CD14-positive monocyte (primary cell): ENCODE measurements around the gene LRRC58. TPM values are rescaled to one million over a fixed set of nuclear protein-coding genes. Genes with fewer than 3 reads are reported as not detected.

Experiments used
- DNase-seq, 3 donors: peaks; one replicate each; pipeline ENCODE4 v3.0.0-alpha.2; 2011 to 2022
- H2AFZ ChIP-seq: 2 replicates; pipeline ENCODE4 v1.6.0; 2012; ENCODE audit warnings: mild to moderate bottlenecking, low read depth, low read length, inconsistent platforms; ENCODE audit not compliant: insufficient read depth, poor library complexity, severe bottlenecking
- H3K27ac ChIP-seq, 2 donors: 1 replicate in 1 of 2; 2 replicates in 1 of 2; pipeline ENCODE4 v1.5.1; 2012 to 2013; ENCODE audit warnings: low read length in 2 of 2, control low read depth in 1 of 2, inconsistent platforms in 1 of 2, low read depth in 1 of 2, mild to moderate bottlenecking in 1 of 2
- H3K27me3 ChIP-seq, 2 donors: one replicate each; pipeline versions ENCODE4 v1.6.0 to v1.6.1; 2011 to 2013; ENCODE audit warnings: low read length in 2 of 2; ENCODE audit not compliant: control insufficient read depth in 2 of 2, insufficient read depth in 2 of 2
- H3K36me3 ChIP-seq, 2 donors: replicated peaks in 1 of 2; 1 replicate in 1 of 2; 2 replicates in 1 of 2; pipeline versions ENCODE4 v1.5.1 to v1.6.1; 2012 to 2013; ENCODE audit warnings: low read length in 2 of 2, control low read depth in 1 of 2, inconsistent platforms in 1 of 2, mild to moderate bottlenecking in 1 of 2; ENCODE audit not compliant: insufficient read depth in 2 of 2, control insufficient read depth in 1 of 2
- H3K4me1 ChIP-seq, 2 donors: 1 replicate in 1 of 2; 2 replicates in 1 of 2; pipeline versions ENCODE4 v1.5.1 to v1.6.1; 2012 to 2013; ENCODE audit warnings: low read length in 2 of 2, control low read depth in 1 of 2, inconsistent platforms in 1 of 2, mild to moderate bottlenecking in 1 of 2, moderate library complexity in 1 of 2; ENCODE audit not compliant: insufficient read depth in 2 of 2, control insufficient read depth in 1 of 2
- H3K4me2 ChIP-seq: replicated peaks from 2 replicates; pipeline ENCODE3; 2012; ENCODE audit warnings: low read length, moderate library complexity, mild to moderate bottlenecking; ENCODE audit not compliant: poor library complexity, severe bottlenecking; ENCODE audit errors: extremely low read depth
- H3K4me3 ChIP-seq, 3 experiments: fragments of 200-600 bp in 1 of 3; sonication (generic) in 1 of 3; replicated peaks in 1 of 3; 1 replicate in 2 of 3; 2 replicates in 1 of 3; pipeline ENCODE4 v1.5.1; 2011 to 2013; ENCODE audit warnings: low read length in 3 of 3, mild to moderate bottlenecking in 3 of 3, control low read depth in 2 of 3, low read depth in 2 of 3, inconsistent platforms in 1 of 3, moderate library complexity in 1 of 3
- H3K79me2 ChIP-seq: 2 replicates; pipeline ENCODE4 v1.6.0; 2012; ENCODE audit warnings: mild to moderate bottlenecking, control low read depth, inconsistent platforms, low read length, moderate library complexity; ENCODE audit not compliant: insufficient read depth
- H3K9ac ChIP-seq: 2 replicates; pipeline ENCODE4 v1.6.0; 2017; ENCODE audit warnings: low read length, mild to moderate bottlenecking; ENCODE audit not compliant: insufficient read depth, poor library complexity, severe bottlenecking
- H3K9me3 ChIP-seq, 2 donors: replicated peaks in 1 of 2; 1 replicate in 1 of 2; 2 replicates in 1 of 2; pipeline versions ENCODE4 v1.5.1 to v1.6.1; 2012 to 2013; ENCODE audit warnings: low read length in 2 of 2, control low read depth in 1 of 2; ENCODE audit not compliant: control insufficient read depth in 1 of 2, insufficient read depth in 1 of 2
- H4K20me1 ChIP-seq: 2 replicates; pipeline ENCODE4 v1.6.0; 2012; ENCODE audit warnings: mild to moderate bottlenecking, low read length, control low read depth, moderate library complexity; ENCODE audit not compliant: insufficient read depth
- H3K27ac Mint-ChIP-seq, 7 donors: one replicate each; pipeline ENCODE4 v1.8.0; 2020; ENCODE audit warnings: mild to moderate bottlenecking in 7 of 7, mixed read lengths in 7 of 7, moderate library complexity in 6 of 7, inconsistent platforms in 2 of 7
- H3K27me3 Mint-ChIP-seq, 3 donors: one replicate each; pipeline ENCODE4 v1.8.0; 2021 to 2022; ENCODE audit warnings: low read depth in 3 of 3, mild to moderate bottlenecking in 3 of 3, mixed read lengths in 3 of 3, moderate library complexity in 3 of 3, inconsistent platforms in 1 of 3
- H3K36me3 Mint-ChIP-seq, 2 donors: one replicate each; pipeline ENCODE4 v1.8.0; 2020; ENCODE audit warnings: mixed read lengths in 2 of 2, inconsistent platforms in 1 of 2, mild to moderate bottlenecking in 1 of 2
- H3K4me1 Mint-ChIP-seq: one replicate; pipeline ENCODE4 v1.8.0; 2020; ENCODE audit warnings: mild to moderate bottlenecking, mixed read lengths
- H3K4me3 Mint-ChIP-seq, 2 donors: one replicate each; pipeline ENCODE4 v1.8.0; 2020; ENCODE audit warnings: mild to moderate bottlenecking in 2 of 2, mixed read lengths in 2 of 2, moderate library complexity in 1 of 2
- H3K9me3 Mint-ChIP-seq, 7 donors: one replicate each; pipeline ENCODE4 v1.8.0; 2020 to 2022; ENCODE audit warnings: mixed read lengths in 7 of 7, mild to moderate bottlenecking in 6 of 7, moderate library complexity in 6 of 7, inconsistent platforms in 2 of 7
- CTCF ChIP-seq: fragments of 200-600 bp; IDR thresholded peaks from one replicate; pipeline ENCODE4 v1.8.0; 2022; ENCODE audit warnings: antibody characterized with exemption, mild to moderate bottlenecking
- WGBS: methylation state at CpG from one replicate; pipeline ENCODE4 v1.1.5; 2013; ENCODE audit warnings: missing lambda C conversion rate; ENCODE audit not compliant: insufficient coverage; 5-methylcytosine and 5-hydroxymethylcytosine counted together
- intact Hi-C, 2 donors: fragments of 100-400 bp; cut with micrococcal nuclease; formaldehyde crosslinking; loops; one replicate each; pipeline versions ENCODE4 v1.15.0 to v1.15.1; 2023
- polyA plus RNA-seq, 3 donors: library from polyadenylated mRNA; depleted of rRNA in 1 of 3; unstranded in 2 of 3; stranded (reverse) in 1 of 3; fragments of 300-500 nt in 2 of 3; fragments of >200 nt in 1 of 3; fragmentation: Illumina TruSeq in 2 of 3; gene quantifications; 1 replicate in 2 of 3; 2 replicates in 1 of 3; pipeline ENCODE4 v1.2.3, GENCODE V29; 2012 to 2021

The LRRC58 gene
- polyA plus RNA-seq, 3 donors: 6.5 to 12.4 (median 8.3) TPM

- Histone ChIP-seq H4K20me1 (no peaks in the 10 kb centered on the region), H2AFZ (no peak overlapping the region), H3K4me3 (no peak overlapping the region), H3K4me1 (no peaks in the 10 kb centered on the region), H3K9me3 (no peaks in the 10 kb centered on the region), H3K79me2 (no peaks in the 10 kb centered on the region), H3K9ac (no peak overlapping the region), H3K27ac (no peak overlapping the region), H3K36me3 (peaks cover 0 to 7% of the 10 kb centered on the region in 2 donors), H3K27me3 (peaks cover 0 to 3% of the 10 kb centered on the region in 2 donors), H3K4me2 (no peak overlapping the region)
- peaks cover 6 to 11% (median 8%) of the 10 kb centered on the region in 3 donors for H3K27me3 Mint-ChIP-seq
- no peak overlapping the region for H3K4me3 Mint-ChIP-seq
- peaks cover 0 to 2% (median 0%) of the 10 kb centered on the region in 7 donors for H3K9me3 Mint-ChIP-seq
- no peaks in the 10 kb centered on the region for H3K36me3 Mint-ChIP-seq
- no peak for TF ChIP-seq CTCF
- H3K27ac Mint-ChIP-seq: no peak overlapping the region
- WGBS: 100% methylated on average over 2 of the region's 3 CpGs
- intact Hi-C loops: no loop called here
- DNase-seq: no peak
- H3K4me1 Mint-ChIP-seq: no peaks in the 10 kb centered on the region
Observed at GRCh38 chr3:120368172-120368571, 19.0 kb upstream of the LRRC58 start.

GRCh38 chr3:120364821-120365220, 15.7 kb upstream of the LRRC58 start:
- WGBS: no CpG with 5 or more reads among the region's 1 CpG
- no peak for DNase-seq
- H3K27ac ChIP-seq: no peak overlapping the region
- peaks cover 4 to 9% (median 6%) of the 10 kb centered on the region in 3 donors for H3K27me3 Mint-ChIP-seq
- H3K36me3 ChIP-seq: peaks cover 0 to 7% of the 10 kb centered on the region in 2 donors
- no peak overlapping the region for H3K4me2 ChIP-seq
- no peaks in the 10 kb centered on the region for H3K79me2 ChIP-seq
- no peak overlapping the region for H3K27ac Mint-ChIP-seq
- no peak for TF ChIP-seq CTCF
- H3K4me3 Mint-ChIP-seq: no peak overlapping the region
- no peaks in the 10 kb centered on the region for H3K36me3 Mint-ChIP-seq
- no peaks in the 10 kb centered on the region for H3K9me3 ChIP-seq
- peaks cover 0 to 3% of the 10 kb centered on the region in 2 donors for H3K27me3 ChIP-seq
- no peaks in the 10 kb centered on the region for H4K20me1 ChIP-seq
- intact Hi-C loops: no loop called here
- no peak overlapping the region for H3K9ac ChIP-seq
- no peak overlapping the region for H2AFZ ChIP-seq
- no peak overlapping the region for H3K4me3 ChIP-seq
- no peaks in the 10 kb centered on the region for H3K4me1 ChIP-seq
- H3K9me3 Mint-ChIP-seq: no peaks in the 10 kb centered on the region
- no peaks in the 10 kb centered on the region for H3K4me1 Mint-ChIP-seq
